OCI-LY7 (cell line): ENCODE measurements around the gene FADS6. TPM values are rescaled to one million over a fixed set of nuclear protein-coding genes. Genes with fewer than 3 reads are reported as not detected.

ENCODE experiments used
- BruUV-seq: library from RNA; stranded (reverse); fragments of 400-500 nt; replicated peaks from 2 replicates; lab custom pipeline; 2021; lab: Mats Ljungman, UMichigan
- CTCF ChIA-PET: fragments of 300-600 bp; sonication (Branson Sonifier 250); formaldehyde crosslinking; loops from one replicate; lab custom pipeline; 2022; ENCODE audit warnings: antibody characterized with exemption; ENCODE audit not compliant: unreplicated experiment; lab: Charles Lee
- POLR2A ChIA-PET: fragments of 300-600 bp; sonication (Branson Sonifier 250); formaldehyde crosslinking; loops from one replicate; lab custom pipeline; 2022; ENCODE audit warnings: antibody characterized with exemption; lab: Charles Lee
- DNase-seq: peaks from one replicate; pipeline ENCODE4 v3.0.0-alpha.2; 2015; ENCODE audit warnings: low spot score
- H2AFZ ChIP-seq: fragments of 200-600 bp; sonication (generic), shearing (Covaris generic); 2 replicates; pipeline ENCODE4 v1.6.1; 2014; ENCODE audit warnings: mild to moderate bottlenecking, antibody characterized with exemption, low read length, moderate library complexity
- H3K27ac ChIP-seq: fragments of 200-600 bp; sonication (generic); 2 replicates; pipeline ENCODE4 v1.5.1; 2014; ENCODE audit warnings: mixed run types, low read depth, mild to moderate bottlenecking, moderate library complexity, low read length, inconsistent platforms; ENCODE audit not compliant: poor library complexity, severe bottlenecking
- H3K36me3 ChIP-seq: fragments of 200-600 bp; sonication (generic); 2 replicates; pipeline ENCODE4 v1.6.1; 2014; ENCODE audit warnings: mild to moderate bottlenecking, antibody characterized with exemption, low read length, moderate library complexity, mixed read lengths; ENCODE audit not compliant: insufficient read depth
- H3K4me1 ChIP-seq: fragments of 200-600 bp; sonication (generic); 2 replicates; pipeline ENCODE4 v1.5.1; 2014; ENCODE audit warnings: mild to moderate bottlenecking, low read length; ENCODE audit not compliant: insufficient read depth, poor library complexity, severe bottlenecking
- H3K4me2 ChIP-seq: fragments of 200-600 bp; sonication (generic); 2 replicates; pipeline ENCODE4 v1.6.1; 2014; ENCODE audit warnings: mild to moderate bottlenecking, low read length
- H3K4me3 ChIP-seq: fragments of 200-600 bp; sonication (generic); 2 replicates; pipeline ENCODE4 v1.5.1; 2014; ENCODE audit warnings: mild to moderate bottlenecking, low read depth, low read length; ENCODE audit not compliant: poor library complexity, severe bottlenecking
- H3K79me2 ChIP-seq: fragments of 200-600 bp; sonication (generic); 2 replicates; pipeline ENCODE4 v1.6.1; 2016; ENCODE audit warnings: low read depth, mild to moderate bottlenecking, low read length, moderate library complexity, mixed read lengths; ENCODE audit not compliant: insufficient read depth
- H3K9me2 ChIP-seq: fragments of 200-600 bp; sonication (generic); 2 replicates; pipeline ENCODE4 v1.6.1; 2016; ENCODE audit warnings: mild to moderate bottlenecking, low read length, mixed read lengths; ENCODE audit not compliant: insufficient read depth
- H3K9me3 ChIP-seq: fragments of 200-600 bp; sonication (generic); 2 replicates; pipeline ENCODE4 v1.6.1; 2014; ENCODE audit warnings: mild to moderate bottlenecking, mixed run types, low read length, mixed read lengths
- H4K20me1 ChIP-seq: fragments of 200-600 bp; sonication (generic); 2 replicates; pipeline ENCODE4 v1.6.1; 2014; ENCODE audit warnings: mild to moderate bottlenecking, antibody characterized with exemption, low read length, moderate library complexity, mixed read lengths; ENCODE audit not compliant: insufficient read depth
- CTCF ChIP-seq: fragments of 200-600 bp; sonication (generic); conservative IDR thresholded peaks from 2 replicates; pipeline ENCODE4 v1.5.1; 2014; ENCODE audit warnings: mild to moderate bottlenecking, antibody characterized with exemption, low read length, moderate library complexity, mixed read lengths
- EZH2phosphoT487 ChIP-seq: fragments of 200-600 bp; sonication (generic); IDR thresholded peaks from 2 replicates; pipeline ENCODE4 v1.6.1; 2018; ENCODE audit warnings: low read depth, borderline replicate concordance, mild to moderate bottlenecking, mixed run types, antibody characterized with exemption, low read length, moderate library complexity, mixed read lengths
- intact Hi-C: fragments of 100-400 bp; cut with micrococcal nuclease; formaldehyde crosslinking; loops from one replicate; pipeline ENCODE4 v1.10.0; 2022; ENCODE audit not compliant: unreplicated experiment
- total RNA-seq, 2 experiments: library from RNA; depleted of rRNA in 1 of 2; stranded (reverse); fragments of >200 nt in 1 of 2; shearing (Covaris generic) in 1 of 2; gene quantifications; 2 replicates each; pipeline ENCODE4 v1.2.3, GENCODE V29; 2014 to 2022

FADS6 gene
- total RNA-seq, 2 experiments from 2014 or later: not detected

- Histone ChIP-seq H3K27ac (no peak overlapping the region), H4K20me1 (no peaks in the 10 kb centered on the region), H2AFZ (no peak overlapping the region), H3K9me3 (no peaks in the 10 kb centered on the region), H3K4me1 (peaks cover 11% of the 10 kb centered on the region), H3K4me2 (no peak overlapping the region; the same call in 1 of the 2 replicates), H3K4me3 (no peak overlapping the region), H3K36me3 (no peaks in the 10 kb centered on the region), H3K9me2 (no peaks in the 10 kb centered on the region), H3K79me2 (no peaks in the 10 kb centered on the region)
- TF ChIP-seq EZH2phosphoT487 (no peak), CTCF (no peak)
- ChIA-PET POLR2A (interaction anchor here (0.6 kb wide), 1 partner anchor 157 kb away, joined by 3 read pairs; no protein-coding TSS in a partner anchor), CTCF (no interaction called here)
- no TSS peak for BruUV-seq
- DNase-seq: no peak
- intact Hi-C loops: no loop called here
These were observed 39.8 kb downstream of the FADS6 start for GRCh38 chr17:74853669-74854068.

GRCh38 chr17:74853048-74853397, 40.4 kb downstream of the FADS6 start:
- intact Hi-C loops: no loop called here
- ChIA-PET CTCF (no interaction called here), POLR2A (interaction anchor here (0.5 to 1.4 kb wide), 6 partner anchors 13 to 57 kb away, joined by 3 to 4 read pairs (median 3); partner anchors contain the start of gene FDXR)
- peak overlapping the region; percentile 76; the same call in 1 of the 2 replicates for H2AFZ ChIP-seq
- no peaks in the 10 kb centered on the region for H3K36me3 ChIP-seq
- TF ChIP-seq EZH2phosphoT487: no peak
- TF ChIP-seq CTCF: no peak
- H3K9me2 ChIP-seq: no peaks in the 10 kb centered on the region
- H3K9me3 ChIP-seq: no peaks in the 10 kb centered on the region
- no peaks in the 10 kb centered on the region for H4K20me1 ChIP-seq
- no peak for DNase-seq
- H3K4me1 ChIP-seq: peaks cover 11% of the 10 kb centered on the region
- H3K4me2 ChIP-seq: peak overlapping the region; percentile 75
- no TSS peak for BruUV-seq
- peak overlapping the region; percentile 65 for H3K4me3 ChIP-seq
- no peaks in the 10 kb centered on the region for H3K79me2 ChIP-seq
- no peak overlapping the region for H3K27ac ChIP-seq
